SJSA1 (cell line): Measurements from ENCODE around the gene PAGR1. TPM values are rescaled to one million over a fixed set of nuclear protein-coding genes. Genes with fewer than 3 reads are reported as not detected.

Source experiments
- DNase-seq, 2 experiments: peaks; one replicate each; pipeline ENCODE4 v3.0.0-alpha.2; 2015 to 2020; ENCODE audit warnings: low spot score in 2 of 2, low read depth in 1 of 2
- H3K27ac ChIP-seq: fragments of 250-450 bp; sonication (Bioruptor Pico); 2 replicates; pipeline ENCODE4 v1.5.1; 2020; ENCODE audit warnings: mild to moderate bottlenecking, moderate library complexity
- H3K27me3 ChIP-seq: fragments of 250-450 bp; sonication (Bioruptor Pico); replicated peaks from 2 replicates; pipeline ENCODE4 v1.5.1; 2020; ENCODE audit warnings: mild to moderate bottlenecking, moderate library complexity
- H3K36me3 ChIP-seq: fragments of 250-450 bp; sonication (Bioruptor Pico); 2 replicates; pipeline ENCODE4 v1.5.1; 2020; ENCODE audit warnings: mild to moderate bottlenecking
- H3K4me1 ChIP-seq: fragments of 250-450 bp; sonication (Bioruptor Pico); replicated peaks from 2 replicates; pipeline ENCODE4 v1.6.1; 2021; ENCODE audit warnings: mild to moderate bottlenecking
- H3K4me3 ChIP-seq: fragments of 250-450 bp; sonication (Bioruptor Pico); 2 replicates; pipeline ENCODE4 v1.5.1; 2020; ENCODE audit warnings: mild to moderate bottlenecking
- H3K9me3 ChIP-seq: fragments of 250-450 bp; sonication (Bioruptor Pico); replicated peaks from 2 replicates; pipeline ENCODE4 v1.5.1; 2020; ENCODE audit warnings: mild to moderate bottlenecking
- total RNA-seq: library from RNA; depleted of rRNA; stranded (reverse); fragments of >200 nt; shearing (Covaris generic); gene quantifications from 2 replicates; pipeline ENCODE4 v1.2.3, GENCODE V29; 2014

PAGR1 gene
- total RNA-seq, 1 experiment from 2014 or later: 39.3 TPM

DNA sequence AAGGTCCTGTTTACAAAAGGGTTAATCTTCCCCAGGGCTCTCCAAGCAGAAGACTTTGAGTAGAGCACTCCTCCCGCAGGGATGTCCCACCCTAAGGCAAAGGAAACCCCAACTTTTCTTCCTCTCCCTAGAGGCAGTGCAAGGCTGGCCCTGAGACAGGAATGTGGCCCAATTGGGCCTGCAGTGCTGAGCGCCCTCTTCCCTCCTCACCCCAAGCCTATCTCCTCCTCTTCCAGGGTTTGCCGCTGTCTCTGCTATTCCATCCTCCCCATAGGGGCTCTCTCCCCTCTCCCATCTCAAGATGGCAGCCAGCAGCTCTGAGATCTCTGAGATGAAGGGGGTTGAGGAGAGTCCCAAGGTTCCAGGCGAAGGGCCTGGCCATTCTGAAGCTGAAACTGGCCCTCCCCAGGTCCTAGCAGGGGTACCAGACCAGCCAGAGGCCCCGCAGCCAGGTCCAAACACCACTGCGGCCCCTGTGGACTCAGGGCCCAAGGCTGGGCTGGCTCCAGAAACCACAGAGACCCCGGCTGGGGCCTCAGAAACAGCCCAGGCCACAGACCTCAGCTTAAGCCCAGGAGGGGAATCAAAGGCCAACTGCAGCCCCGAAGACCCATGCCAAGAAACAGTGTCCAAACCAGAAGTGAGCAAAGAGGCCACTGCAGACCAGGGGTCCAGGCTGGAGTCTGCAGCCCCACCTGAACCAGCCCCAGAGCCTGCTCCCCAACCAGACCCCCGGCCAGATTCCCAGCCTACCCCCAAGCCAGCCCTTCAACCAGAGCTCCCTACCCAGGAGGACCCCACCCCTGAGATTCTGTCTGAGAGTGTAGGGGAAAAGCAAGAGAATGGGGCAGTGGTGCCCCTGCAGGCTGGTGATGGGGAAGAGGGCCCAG is 3.0 kb upstream of the PAGR1 start:
- no peak for DNase-seq
- peaks cover 36% of the 10 kb centered on the region for H3K36me3 ChIP-seq
- no peak overlapping the region for H3K27ac ChIP-seq
- no peaks in the 10 kb centered on the region for H3K9me3 ChIP-seq
- peak overlapping the region; percentile 40 for H3K4me3 ChIP-seq
- H3K4me1 ChIP-seq: peaks cover 69% of the 10 kb centered on the region
- H3K27me3 ChIP-seq: no peaks in the 10 kb centered on the region

DNA sequence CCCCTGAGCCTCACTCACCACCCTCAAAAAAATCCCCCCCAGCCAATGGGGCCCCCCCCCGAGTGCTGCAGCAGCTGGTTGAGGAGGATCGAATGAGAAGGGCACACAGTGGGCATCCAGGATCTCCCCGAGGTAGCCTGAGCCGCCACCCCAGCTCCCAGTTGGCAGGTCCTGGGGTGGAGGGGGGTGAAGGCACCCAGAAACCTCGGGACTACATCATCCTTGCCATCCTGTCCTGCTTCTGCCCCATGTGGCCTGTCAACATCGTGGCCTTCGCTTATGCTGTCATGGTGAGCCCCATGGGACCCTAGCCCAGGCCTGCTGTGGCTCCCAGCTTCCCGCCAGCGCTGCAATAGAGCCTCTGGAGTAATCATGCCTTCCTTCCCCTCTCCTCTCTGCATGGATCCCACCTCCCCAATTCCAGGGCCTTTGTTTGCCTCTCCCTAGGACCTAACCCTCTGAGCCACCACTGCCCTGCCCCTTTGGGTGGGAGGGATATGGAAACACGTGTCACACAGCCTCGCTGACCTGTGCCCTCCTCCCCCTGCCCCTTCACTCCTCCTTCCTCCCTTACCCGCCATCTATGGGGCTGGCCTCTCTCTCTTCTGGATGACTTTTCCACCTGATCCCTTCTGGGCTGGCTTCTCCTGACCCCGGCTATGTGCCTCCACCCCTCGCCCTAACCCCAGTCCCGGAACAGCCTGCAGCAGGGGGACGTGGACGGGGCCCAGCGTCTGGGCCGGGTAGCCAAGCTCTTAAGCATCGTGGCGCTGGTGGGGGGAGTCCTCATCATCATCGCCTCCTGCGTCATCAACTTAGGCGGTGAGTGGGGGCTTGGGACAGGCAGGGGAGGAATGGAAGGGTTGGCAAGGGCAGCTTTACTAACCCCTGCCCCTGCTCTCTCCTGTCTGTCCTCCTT is 2.0 kb upstream of the PAGR1 start:
- peaks cover 35% of the 10 kb centered on the region for H3K36me3 ChIP-seq
- H3K27ac ChIP-seq: no peak overlapping the region
- H3K9me3 ChIP-seq: no peaks in the 10 kb centered on the region
- no peaks in the 10 kb centered on the region for H3K27me3 ChIP-seq
- DNase-seq: no peak
- H3K4me3 ChIP-seq: no peak overlapping the region
- peaks cover 64% of the 10 kb centered on the region for H3K4me1 ChIP-seq

DNA sequence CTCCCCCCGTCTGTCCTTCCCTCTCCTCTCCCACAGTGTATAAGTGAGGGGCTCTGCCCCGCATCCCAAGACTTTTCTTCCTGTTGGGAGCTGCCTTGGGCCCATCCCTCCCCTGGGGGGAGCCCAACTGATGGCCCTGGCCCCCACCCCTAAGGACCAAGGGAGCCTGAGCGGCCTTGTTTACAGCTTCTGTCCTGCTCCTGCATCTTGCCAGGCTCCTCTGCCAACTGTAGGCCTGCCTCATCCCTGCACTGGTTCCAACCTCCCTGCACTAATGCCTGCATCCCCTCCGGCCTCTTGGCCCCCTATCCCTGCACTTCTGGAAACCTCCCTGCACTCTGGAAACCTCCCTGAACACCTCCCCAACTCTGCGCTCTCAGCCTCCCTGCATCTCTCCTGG is 1.4 kb upstream of the PAGR1 start:
- Histone ChIP-seq H3K4me1 (peaks cover 60% of the 10 kb centered on the region), H3K27ac (no peak overlapping the region), H3K4me3 (no peak overlapping the region), H3K9me3 (no peaks in the 10 kb centered on the region), H3K27me3 (no peaks in the 10 kb centered on the region), H3K36me3 (peaks cover 35% of the 10 kb centered on the region)
- DNase-seq: no peak

DNA sequence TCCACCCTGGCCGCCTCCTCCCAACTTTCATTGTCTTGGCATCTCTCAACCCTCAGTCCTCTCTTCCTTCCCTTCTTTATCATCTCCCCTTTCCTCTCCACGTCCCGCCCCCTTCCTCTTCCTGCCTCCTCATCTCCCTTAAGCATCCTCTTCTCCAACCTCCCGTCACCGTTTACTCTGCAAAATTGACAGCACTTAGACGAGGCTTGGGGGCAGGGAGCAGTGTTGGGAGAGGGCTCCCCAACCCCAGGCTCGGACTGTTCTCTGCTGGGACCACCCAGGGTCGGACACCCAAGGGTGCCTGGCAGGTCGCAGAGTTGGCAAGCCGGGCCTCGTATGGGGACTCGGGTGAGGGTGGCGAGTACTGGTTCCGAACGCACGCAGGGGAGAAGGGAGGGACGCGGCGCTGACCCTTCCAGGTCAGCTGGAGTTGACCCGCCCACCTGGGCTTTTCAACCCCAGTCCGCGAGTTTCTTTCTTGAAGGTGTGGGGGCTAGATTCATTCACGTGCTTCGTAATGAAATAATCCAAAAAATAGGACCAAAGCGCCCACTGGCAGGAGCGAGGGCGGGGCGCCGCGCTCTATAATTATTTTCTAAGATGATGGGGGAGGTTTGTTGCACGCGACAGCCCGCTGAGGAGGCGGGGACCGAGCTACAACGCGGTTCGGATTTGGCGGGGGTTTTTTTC is 775 bp upstream of the PAGR1 start:
- Histone ChIP-seq H3K9me3 (no peaks in the 10 kb centered on the region), H3K27ac (no peak overlapping the region), H3K36me3 (peaks cover 36% of the 10 kb centered on the region), H3K4me1 (peaks cover 62% of the 10 kb centered on the region), H3K27me3 (no peaks in the 10 kb centered on the region), H3K4me3 (no peak overlapping the region; the same call in 1 of the 2 replicates)
- no peak for DNase-seq

DNA sequence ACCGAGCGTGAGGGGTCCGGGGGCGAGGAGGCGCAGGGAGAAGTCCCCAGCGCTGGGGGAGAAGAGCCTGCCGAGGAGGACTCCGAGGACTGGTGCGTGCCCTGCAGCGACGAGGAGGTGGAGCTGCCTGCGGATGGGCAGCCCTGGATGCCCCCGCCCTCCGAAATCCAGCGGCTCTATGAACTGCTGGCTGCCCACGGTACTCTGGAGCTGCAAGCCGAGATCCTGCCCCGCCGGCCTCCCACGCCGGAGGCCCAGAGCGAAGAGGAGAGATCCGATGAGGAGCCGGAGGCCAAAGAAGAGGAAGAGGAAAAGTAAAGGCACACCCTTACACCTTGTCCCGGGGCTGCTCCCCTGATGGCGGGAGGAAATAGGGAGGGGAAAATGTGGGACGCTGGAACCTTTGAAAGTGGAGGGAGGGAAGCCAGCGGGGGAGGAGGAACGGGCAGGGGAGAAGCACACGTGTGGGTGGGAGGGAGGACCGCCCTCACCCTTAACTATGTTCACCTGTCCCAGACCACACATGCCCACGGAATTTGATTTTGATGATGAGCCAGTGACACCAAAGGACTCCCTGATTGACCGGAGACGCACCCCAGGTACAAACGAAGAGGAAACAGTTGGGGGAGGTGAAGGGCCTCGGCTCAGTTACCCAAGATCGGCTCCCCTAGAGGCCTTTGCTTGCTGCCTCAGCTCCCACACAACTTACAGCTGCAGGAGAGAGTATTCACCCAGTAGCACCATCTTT is 916 bp downstream of the PAGR1 start:
- Histone ChIP-seq H3K27ac (peak overlapping the region; percentile 50), H3K9me3 (no peaks in the 10 kb centered on the region), H3K4me3 (peak overlapping the region; percentile 67), H3K27me3 (no peaks in the 10 kb centered on the region), H3K4me1 (peaks cover 62% of the 10 kb centered on the region), H3K36me3 (peaks cover 37% of the 10 kb centered on the region)
- peak; percentile 53 to 72 for DNase-seq

DNA sequence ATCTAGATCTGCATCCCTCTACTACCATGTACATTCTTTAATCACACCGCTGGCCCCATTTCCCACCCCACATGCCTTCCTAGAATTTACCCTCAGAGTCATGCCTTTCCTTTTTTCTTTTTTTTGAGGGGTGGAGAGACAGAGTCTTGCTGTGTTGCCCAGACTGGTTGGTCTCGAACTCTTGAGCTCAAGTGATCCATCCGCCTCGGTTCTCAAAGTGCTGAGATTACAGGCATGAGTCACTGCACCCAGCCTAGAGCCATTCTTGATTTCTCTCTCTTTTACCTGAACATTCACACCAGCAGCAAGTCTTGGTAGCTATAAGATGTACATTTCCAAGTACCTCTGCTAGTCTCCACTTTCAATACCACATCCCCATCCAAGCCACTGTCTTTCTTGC is 2.1 kb downstream of the PAGR1 start:
- no peaks in the 10 kb centered on the region for H3K27me3 ChIP-seq
- no peak for DNase-seq
- no peaks in the 10 kb centered on the region for H3K9me3 ChIP-seq
- H3K4me3 ChIP-seq: no peak overlapping the region
- H3K4me1 ChIP-seq: peaks cover 61% of the 10 kb centered on the region
- H3K36me3 ChIP-seq: peaks cover 37% of the 10 kb centered on the region
- no peak overlapping the region for H3K27ac ChIP-seq

DNA sequence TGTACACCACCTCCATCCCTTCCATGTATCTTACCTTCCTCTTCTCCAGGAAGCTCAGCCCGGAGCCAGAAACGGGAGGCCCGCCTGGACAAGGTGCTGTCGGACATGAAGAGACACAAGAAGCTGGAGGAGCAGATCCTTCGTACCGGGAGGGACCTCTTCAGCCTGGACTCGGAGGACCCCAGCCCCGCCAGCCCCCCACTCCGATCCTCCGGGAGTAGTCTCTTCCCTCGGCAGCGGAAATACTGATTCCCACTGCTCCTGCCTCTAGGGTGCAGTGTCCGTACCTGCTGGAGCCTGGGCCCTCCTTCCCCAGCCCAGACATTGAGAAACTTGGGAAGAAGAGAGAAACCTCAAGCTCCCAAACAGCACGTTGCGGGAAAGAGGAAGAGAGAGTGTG is 3.6 kb downstream of the PAGR1 start:
- no peak for DNase-seq
- peaks cover 75% of the 10 kb centered on the region for H3K4me1 ChIP-seq
- peaks cover 37% of the 10 kb centered on the region for H3K36me3 ChIP-seq
- H3K4me3 ChIP-seq: no peak overlapping the region
- H3K27ac ChIP-seq: no peak overlapping the region
- no peaks in the 10 kb centered on the region for H3K9me3 ChIP-seq
- no peaks in the 10 kb centered on the region for H3K27me3 ChIP-seq

DNA sequence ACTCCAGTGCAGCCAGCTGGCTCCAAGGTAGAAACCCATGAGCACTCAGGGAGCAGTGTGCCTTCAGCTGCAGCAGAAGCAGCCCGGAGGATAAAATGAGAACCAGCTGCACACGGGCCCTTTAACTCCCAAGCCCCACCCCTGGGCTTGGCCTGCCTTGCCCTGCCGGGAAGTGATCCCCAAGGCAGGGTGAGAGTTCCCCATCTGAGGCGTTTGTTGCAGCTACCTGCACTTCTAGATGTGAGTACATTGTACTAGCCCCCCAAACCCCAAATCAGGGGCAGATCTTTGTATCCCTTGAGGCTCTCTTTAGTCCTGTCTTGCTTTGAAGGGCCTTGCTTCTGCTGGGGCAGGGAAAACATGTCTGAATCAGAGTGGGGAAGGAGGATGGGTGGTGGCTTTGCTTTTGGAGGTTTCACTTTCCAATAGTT is 4.3 kb downstream of the PAGR1 start, which contains the start of gene MVP:
Gene MVP (plus strand): TSS at position 192 of the 431 bp plus-strand sequence. CDS start 10,088 bp downstream, outside the sequence.
- Histone ChIP-seq H3K27me3 (no peaks in the 10 kb centered on the region), H3K27ac (peak within 1 kb of the TSS; percentile 67), H3K36me3 (peaks cover 37% of the 10 kb centered on the region), H3K4me1 (peaks cover 79% of the 10 kb centered on the region), H3K4me3 (peak within 1 kb of the TSS; percentile 46), H3K9me3 (no peaks in the 10 kb centered on the region)
- DNase-seq: peak; percentile 52 to 58

DNA sequence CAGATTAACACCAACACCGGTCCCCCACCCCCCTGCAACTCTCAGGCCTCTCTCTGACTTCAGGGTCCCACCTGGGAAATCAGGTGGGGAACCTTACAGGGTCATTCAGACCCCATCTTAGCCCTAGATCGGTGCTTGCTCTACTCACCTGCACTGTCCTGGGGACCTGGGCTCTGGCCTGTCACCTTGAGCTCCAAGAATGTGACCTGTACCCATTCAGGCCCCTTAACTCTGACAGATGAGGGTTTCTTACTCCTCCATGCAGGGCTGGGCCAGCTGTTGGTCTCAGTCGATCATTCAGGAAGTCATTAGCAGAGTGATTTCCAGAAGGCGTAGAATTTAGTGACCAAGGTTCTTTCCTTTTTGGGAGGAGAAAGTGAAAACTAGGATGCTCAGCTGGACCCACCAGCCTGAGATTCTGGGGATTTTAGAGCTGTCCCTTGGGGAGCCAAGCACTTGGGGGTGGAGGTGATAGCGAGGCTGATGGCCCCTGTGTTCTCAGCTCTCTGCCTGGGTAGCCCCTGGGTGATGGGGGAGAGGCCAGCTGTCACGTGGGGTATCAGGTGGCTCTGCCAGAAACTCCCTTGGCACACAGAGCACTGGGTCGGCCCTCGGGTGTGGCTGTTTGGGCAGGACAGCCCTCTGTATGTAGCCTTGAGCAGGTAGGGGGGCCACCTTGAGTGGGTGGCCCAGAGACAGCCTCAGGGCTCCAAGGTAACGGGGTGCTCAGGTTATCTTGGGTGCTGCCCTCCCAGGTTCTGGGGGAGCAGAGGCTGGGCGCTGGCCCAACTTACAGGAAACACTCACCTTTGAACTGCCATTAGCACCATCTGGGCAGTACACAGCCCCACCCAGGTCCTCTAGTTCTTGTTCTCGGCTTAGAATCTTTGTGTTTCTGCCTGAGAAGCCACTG is 5.0 kb downstream of the PAGR1 start:
- peak in 1 of 2 experiments; percentile 45 for DNase-seq
- H3K27me3 ChIP-seq: no peaks in the 10 kb centered on the region
- peaks cover 83% of the 10 kb centered on the region for H3K4me1 ChIP-seq
- H3K4me3 ChIP-seq: peak overlapping the region; percentile 46
- peak overlapping the region; percentile 67 for H3K27ac ChIP-seq
- no peaks in the 10 kb centered on the region for H3K9me3 ChIP-seq
- H3K36me3 ChIP-seq: peaks cover 37% of the 10 kb centered on the region

DNA sequence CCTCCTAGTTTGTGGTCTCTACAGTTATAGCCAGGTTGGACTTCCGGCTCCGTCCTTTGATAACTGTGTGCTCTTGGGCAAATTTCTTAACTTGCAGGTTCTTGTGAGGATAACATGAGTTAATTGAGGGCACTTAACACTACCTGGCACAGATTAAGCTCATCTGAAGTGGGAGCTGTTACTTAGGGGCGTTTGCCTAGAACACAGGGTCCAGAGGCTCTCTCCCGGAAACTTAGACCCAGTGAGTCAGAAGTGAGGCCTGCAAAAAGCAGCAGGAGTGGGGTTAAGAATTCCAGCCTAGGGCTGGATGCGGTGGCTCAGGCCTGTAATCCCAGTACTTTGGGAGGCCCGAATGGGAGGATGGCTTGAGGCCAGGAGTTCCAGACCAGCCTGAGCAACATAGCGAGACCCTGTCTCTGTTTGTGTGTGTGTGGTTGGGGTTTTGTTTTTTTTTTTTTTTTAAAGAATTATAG is 5.7 kb downstream of the PAGR1 start:
- Histone ChIP-seq H3K4me1 (peaks cover 83% of the 10 kb centered on the region), H3K36me3 (peaks cover 31% of the 10 kb centered on the region), H3K9me3 (no peaks in the 10 kb centered on the region), H3K4me3 (peak overlapping the region; percentile 46), H3K27ac (peak overlapping the region; percentile 67), H3K27me3 (no peaks in the 10 kb centered on the region)
- DNase-seq: peak; percentile 71 to 81

DNA sequence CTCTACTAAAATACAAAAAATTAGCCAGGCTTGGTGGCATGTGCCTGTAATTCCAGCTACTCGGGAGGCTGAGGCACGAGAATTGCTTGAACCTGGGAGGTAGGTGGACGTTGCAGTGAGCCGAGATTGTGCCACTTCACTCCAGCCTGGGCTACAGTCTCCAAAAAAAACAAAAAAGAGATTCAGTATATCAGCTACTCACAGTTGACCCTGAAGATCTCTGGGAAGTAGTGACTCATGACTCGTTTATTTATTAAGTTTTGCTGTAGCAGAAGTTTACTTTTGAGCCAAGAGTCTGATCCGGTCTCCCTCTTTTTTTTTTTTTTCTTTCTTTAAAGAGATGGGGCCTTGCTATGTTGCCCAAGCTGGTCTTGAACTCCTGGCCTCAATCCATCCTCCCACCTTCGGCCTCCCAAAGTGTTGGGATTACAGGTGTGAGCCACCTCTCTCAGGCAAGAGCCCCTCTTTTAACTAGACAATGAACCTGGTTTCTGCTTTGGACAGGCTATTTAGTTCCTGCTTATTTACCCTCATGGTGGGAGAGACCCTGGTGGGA is 8.7 kb downstream of the PAGR1 start:
- H3K27me3 ChIP-seq: no peaks in the 10 kb centered on the region
- peak in 1 of 2 experiments; percentile 81 for DNase-seq
- H3K36me3 ChIP-seq: peaks cover 14% of the 10 kb centered on the region
- no peak overlapping the region for H3K4me3 ChIP-seq
- H3K27ac ChIP-seq: peak overlapping the region; percentile 57
- no peaks in the 10 kb centered on the region for H3K9me3 ChIP-seq
- H3K4me1 ChIP-seq: peaks cover 63% of the 10 kb centered on the region
